AML-193 (cell line): ENCODE results near the gene NDFIP2.

Experiments
- DNase-seq, 2 experiments: peaks; one replicate each; lab custom pipeline; 2025; lab: John Stamatoyannopoulos, UW

The NDFIP2 gene

DNA sequence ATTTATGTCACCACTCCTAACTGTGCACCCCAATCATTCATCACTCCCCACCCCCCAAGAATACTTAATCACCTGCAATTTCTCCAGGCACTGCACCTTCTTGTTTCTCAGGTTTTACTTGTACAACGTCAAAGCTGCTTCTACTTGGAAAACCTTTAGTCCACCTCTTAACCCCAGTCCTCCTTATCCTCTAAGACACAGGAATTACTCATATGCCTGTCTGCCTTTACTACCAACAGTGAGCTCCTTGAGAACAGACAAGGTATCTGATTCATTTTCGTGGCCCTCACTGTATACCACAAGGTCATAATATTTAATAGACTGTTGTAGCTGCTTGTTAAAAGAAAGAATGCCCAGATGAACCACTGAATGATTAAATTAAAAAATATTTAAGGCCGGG, 21.0 kb upstream of the NDFIP2 start:
- no peak for DNase-seq

DNA sequence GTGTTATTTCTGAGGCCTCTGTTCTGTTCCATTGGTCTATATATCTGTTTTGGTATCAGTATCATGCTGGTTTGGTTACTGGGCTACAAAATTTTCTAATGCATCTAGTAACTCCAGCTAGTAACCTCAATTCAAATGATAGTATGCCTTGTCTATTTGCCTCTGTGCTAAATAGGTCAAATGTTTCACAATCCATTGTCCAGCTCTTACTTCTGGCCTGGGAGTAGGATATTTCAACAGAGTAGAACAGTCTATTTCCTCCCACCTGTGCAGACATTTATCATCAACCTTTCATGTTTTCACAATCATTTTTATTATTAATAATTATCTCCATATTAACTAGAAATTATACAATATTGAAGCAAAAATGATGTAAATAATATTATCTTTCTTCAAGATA, 18.1 kb upstream of the NDFIP2 start:
- peak in 1 of 2 experiments; percentile 7 for DNase-seq

DNA sequence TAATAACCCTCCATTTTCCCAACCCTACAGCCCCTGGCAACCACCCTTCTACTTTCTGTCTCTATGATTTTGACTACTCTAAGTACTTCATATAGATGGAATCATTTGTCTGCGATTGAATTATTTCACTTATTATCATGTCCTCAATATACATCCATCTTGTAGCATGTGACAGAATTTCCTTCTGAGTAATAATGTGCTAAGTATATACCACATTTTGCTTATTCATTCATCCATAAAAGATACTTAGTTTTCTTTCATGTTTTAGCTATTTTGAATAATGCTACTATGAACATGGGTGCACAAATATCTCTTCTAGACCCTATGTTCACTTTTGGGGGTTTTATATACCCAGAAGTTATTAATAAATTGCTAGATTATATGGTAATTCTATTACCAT, 17.4 kb upstream of the NDFIP2 start:
- DNase-seq, result no peak

DNA sequence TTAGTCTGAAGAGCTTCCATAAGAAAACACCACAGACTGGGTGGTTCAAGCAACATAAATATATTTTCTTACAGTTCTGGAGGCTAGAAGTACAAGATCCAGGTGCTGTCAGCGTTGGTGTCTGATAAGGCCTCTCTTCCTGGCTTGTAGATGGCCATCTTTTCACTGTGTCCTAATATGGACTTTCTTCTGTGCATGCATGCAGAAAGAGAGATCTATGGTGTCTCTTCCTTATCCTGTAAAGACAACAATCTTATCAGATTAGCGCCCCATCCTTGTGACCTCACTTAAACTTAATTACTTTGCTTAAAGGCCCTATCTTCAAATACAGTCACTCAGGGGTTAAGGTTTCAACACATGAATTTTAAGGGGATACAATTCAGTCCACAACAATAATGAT, 14.1 kb upstream of the NDFIP2 start:
- no peak for DNase-seq

DNA sequence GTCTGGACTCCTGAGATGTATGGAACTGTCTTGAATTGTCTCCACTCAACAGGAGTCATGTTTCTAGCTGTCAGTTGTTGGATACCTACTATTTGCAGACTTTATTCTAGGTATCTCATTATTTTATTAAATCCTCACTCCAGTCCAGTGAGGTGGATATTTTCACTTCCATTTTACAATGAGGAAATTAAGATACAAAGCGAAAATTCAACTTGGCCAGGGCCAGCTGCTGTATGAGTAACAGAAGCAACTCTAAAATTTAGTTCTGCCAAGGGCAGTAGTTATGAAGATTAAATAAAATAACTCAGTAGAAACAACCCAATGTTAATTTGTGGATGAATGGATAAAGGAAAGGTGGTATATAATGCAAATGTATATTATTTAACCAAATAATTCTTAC, 12.6 kb upstream of the NDFIP2 start:
- no peak for DNase-seq

DNA sequence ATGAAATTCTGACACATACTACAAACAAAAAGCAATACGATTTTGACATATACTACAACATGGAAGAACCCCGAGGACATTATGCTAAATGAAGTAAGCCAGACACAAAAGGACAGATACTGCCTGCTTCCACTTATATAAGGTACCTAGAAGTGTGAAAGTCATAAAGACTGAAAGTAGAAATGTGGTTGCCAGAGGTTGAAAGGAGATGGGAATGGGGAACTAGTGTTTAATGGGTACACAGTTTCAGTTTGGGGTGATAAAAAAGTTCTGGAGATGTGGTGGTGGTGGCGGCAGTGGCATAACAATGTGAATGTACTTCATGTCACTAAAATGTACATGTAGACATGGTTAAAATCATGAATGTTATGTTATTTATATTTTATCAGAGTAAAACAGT, 12.1 kb upstream of the NDFIP2 start:
- DNase-seq, result no peak

DNA sequence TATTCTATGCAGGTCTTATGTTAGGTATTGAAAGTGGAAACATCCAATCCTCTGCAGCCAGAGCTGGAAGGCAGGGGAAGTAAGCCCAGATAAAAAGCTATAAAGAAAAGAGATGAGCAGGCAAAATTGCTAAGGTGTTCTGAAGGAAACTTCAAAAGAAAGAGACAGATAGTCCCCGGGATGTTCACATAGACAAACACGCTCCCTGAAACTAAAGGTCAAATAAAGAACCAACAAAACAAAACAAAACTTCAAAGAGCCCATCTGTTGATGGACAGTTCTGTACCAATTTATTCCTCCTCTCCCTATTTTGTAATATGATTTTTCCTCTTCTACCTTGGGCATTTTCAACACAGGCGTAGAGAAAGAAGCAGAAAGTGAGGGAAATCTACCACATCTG, 11.3 kb upstream of the NDFIP2 start:
- DNase-seq, result no peak

DNA sequence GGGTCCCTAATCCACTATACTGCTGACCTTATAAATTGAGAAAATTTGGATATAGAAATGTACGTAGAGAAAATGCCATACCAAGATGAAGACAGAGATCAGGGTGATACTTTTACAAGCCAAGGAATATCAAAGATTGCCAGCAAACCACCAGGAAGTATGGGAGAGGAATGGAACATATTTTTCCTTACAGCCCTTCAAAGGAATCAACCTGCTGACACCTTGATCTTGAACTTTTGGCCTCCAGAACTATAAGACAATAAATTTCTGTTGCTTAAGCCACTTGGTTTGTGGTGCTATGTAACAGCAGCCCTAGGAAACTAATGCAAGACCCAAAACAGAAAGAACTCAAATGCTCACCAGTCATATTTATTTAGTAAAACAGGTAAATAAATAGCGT, 10.3 kb upstream of the NDFIP2 start:
- no peak for DNase-seq

DNA sequence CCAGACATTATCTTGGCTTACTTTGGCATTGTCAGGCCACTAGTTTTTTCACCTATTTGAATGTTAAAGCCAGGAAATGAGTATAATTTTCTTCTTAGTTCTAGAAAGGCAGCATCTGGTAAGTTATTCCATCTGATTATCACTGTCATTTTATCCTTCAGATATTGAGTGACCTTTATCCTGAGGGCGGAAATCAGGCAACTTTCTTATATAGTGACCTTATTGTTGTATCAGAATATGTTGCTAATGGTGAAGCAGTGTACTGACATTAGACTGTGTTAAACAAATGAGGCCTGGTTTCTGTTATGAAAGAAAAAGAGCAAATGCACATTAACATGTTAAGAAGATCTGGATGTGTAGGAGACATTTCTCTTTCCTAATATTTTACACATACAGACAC, 5.4 kb upstream of the NDFIP2 start:
- DNase-seq, result no peak

DNA sequence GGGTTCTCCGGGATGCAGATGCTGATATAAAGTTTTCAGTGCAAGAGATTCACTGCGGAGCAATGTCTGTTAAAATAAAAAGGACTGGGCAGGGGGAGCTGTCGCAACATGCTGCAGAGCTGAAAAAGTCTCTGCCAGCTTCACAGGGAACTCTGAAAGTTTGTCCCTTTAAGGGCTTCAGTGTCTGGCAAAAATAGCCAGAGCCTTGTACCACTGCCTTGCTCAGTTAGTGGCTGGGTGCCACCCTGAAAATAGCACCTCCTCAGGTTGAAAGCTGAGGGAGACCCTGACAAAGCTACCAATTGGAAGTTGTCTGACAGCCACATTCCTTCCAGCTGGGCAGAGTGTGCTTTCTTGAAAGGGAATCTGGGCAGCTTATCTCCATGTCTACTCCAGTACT, 3.0 kb upstream of the NDFIP2 start:
- no peak for DNase-seq

DNA sequence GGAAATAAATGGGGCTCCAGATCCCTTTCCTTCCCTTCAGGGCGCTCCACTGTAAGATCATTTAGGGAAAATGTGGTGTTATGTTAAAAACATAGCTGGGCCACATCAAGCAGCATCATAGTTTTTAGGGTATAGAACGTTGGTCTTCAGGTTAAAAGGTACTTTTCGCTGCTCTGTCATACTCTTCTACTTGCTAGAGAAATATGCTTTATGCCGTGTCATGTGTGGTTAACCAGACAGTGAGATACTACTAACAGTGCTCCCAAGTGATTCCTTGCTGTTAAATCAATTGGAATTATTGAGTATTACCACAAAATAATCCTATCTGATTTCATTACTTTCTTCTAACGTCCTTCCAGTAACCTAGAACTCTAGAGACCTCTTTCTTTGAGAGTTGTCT, 1.1 kb upstream of the NDFIP2 start:
- DNase-seq, result no peak

DNA sequence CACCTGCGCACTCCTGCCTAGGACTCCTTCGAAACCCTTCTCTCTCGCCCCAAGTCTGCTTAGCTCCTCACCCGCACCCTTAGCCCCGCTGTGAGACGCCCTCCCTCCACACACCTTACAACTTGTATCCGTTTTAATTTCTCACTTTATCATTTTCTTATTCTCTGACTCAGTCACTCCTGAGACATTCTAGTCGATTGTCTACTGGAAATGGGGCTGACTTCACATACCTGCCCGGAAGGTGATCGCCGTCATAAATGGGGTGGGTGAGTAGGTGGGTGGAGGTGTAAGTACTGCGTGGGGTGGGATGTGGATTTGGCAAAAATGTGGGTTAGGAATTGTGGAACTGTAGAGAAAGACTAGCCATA, 714 bp downstream of the NDFIP2 start:
- DNase-seq, result no peak

DNA sequence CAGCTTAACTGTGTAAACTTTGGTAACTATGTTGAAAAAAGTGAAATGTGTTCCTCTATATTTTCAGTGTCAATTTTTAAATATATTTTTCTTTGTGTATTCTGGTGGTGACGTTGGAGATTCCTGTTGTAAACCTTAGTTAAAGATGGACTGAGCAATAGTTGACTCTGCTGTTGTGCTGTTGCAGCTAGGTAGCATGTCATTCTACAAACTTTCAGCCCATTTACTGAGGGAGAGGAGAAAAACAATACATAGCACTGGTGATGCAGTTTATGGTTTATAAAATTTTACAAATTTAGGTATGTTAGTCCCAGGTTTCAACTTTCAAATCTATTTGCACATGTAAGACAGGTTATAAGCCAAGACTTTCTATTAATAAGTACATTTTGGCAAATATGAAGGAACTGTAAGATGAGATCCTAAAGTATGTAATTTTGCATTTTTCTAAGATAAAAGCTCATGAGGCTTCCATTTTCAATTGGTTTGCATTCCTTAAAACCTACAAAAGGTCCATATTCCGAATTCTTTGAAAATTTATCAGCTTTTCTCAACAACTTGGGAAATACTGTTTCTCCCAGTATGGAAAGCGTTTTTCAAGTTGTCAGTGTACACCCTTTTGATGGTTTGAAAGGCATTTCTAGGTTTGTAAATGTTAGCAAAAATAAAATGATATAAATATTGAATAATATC, 1.5 kb downstream of the NDFIP2 start:
- no peak for DNase-seq

DNA sequence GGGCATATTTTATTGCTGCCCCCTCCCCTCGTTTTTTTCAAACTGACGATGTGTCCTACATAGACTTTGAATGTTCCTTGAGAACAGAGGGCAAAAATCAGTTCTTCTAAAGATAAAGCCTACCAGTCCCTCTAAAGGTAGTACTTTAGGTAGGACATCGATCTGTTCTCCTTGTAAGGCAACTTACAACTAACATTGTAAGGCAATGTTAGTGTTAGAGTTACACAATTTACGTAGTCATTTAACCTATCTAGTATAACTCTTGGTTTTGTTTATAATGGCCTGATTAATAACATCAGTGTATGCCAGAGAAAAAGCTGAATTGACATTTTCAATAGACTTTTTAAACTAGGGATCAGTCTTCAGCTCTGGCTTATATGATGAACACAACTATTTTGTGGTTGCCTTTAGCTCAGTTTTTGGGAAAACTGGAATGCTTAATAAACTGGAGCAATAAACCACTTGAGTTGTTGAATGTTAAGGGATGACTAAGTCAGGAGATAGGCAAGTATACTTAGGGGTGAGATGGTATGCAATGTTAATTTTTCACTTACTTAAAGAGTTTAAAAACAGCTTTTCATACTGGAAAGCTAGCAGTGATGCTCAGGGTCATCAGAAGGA, 2.2 kb downstream of the NDFIP2 start:
- no peak for DNase-seq

DNA sequence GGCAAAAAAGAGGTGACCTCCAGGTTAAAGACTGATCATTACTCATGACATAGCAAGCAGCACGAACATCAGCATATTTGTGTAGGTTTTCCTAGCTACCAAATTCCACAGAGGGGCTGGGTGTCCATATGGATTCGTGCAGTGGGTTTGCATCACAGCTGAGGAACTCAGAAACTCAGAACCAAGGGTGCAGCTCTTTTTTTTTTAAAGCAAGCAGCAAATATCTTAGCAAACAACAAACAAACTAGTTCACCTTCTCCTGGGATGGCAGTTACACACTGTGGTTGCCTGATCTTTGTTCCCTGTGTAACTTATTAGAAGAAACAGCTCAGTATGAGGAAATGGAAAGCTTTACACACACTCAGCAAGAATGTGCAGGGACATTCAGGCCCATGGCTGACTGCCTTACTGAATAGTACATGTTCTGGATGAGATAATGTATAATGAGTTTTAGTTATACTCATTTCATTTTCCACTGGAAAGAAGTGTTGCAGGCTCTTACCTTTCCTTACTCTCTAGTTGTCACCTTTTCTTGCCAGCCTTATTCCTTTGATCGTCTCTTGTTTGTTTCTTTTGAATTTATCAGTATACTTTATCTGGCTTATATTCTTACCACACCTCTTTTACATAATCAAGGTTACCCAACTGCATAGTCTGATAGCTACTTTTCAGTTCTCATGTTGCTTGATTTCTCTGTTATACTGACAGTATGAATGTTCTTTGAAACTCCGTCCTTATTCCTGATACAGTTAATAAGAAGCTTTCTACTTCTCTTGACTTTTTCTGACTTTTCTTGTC, 4.3 kb downstream of the NDFIP2 start:
- DNase-seq, result peak in 1 of 2 experiments; percentile 23

DNA sequence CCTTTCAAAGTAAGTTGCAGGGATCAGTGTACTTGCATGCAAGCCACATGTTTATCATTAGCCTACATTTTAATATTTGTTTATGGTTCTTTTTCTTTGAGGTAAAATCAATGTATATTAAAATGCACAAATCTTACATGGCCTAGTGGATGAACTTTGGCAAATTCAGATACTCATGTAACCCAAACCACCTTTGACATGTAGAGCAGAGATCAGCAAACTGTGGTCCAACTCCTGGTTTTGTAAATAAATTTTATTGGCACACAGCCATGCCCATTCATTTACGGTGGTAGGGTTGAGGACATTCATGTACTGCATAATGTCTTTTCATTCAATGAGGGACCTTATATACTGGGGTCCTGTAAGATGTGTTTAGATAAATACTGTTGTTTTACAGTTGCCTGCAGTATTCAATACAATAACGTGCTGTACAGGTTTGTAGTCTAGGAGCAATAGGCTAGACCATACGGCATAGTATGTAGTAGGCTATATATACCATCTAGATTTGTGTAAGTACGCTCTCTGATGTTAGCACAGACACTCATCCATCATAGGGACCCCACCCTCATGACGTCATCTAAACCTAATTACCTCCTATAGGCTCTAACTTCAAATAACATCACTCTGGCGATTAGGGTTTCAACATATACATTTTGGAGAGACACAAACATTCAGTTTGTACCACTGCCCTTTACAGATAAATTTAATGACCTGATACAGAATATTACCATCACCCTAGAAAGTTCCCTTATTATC, 5.7 kb downstream of the NDFIP2 start:
- no peak for DNase-seq

DNA sequence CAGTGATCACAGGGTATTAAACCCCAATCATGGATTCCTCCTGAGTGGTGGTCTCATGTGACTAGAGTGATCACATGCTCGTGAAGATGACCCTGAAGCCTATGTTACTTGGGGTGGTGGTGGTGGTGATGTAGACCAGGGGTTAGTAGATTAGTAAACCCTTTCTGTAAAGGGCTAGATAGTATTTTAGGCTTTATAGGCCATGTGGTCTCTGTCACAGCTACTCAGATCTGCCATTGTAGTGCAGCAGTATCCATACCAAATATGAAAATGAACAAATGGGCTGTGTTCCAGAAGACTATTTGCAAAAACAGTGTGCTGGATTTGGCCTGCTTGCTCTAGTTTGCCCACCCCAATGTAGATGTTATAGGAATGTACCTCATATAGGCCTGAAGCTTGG, 9.4 kb downstream of the NDFIP2 start:
- no peak for DNase-seq

DNA sequence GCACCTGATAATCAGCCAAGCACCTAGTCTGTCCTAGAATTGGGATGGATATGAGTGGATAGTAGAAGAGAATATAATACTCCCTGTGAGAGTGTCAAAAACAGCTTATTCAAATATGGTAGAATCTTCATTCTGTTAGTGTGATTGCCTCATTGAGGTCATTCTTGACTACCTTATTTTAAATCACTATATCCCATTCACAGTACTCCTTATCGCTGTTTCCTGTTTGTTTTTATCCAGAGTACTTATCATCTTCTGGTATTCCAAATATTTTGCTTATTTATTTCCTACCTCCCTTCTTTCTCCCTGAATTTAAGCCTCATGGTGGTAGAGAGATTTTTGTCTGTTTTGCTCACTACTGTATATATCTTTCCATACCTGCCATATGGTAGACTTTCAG, 9.9 kb downstream of the NDFIP2 start:
- no peak for DNase-seq

DNA sequence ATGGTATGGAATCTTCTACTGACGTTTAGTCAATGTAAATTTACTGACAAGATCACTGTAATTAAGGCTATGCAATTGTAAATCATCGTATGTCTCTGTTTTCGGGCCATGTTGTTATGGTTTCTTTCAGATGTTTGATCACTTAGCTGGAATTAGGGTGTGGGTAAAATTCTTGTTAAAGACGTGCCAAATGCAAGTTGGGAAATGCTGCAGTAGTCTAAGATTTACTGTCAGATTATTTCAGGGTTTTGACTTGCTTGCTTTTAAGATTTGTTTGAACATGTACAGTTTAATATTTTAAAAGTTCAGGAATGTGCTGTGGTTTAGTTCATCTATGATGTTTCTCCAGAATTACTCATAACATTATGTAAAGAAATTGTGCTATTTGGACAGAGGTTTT, 10.8 kb downstream of the NDFIP2 start:
- no peak for DNase-seq

DNA sequence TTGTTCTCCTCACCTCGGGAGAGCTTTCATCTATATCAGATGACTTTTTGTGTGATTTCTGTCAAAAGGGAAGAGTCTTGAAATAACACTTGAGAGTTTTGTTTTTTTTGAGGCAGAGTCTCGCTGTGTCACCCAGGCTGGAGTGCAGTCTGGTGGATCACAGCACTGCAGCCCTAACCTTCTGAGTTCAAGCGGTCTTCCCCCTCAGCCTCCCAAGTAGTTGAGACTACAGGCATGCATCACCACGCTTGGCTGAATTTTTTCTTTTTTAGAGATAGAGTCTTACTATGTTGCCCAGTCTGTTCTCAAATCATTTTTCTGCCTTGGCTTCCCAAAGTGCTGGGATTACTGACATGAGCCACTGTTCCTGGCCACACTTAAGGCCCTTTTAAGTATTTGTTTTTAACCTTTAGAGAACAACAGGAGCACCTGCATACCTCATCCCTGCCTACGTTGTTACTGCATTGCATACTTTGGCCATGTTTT, 11.4 kb downstream of the NDFIP2 start:
- DNase-seq, result no peak

DNA sequence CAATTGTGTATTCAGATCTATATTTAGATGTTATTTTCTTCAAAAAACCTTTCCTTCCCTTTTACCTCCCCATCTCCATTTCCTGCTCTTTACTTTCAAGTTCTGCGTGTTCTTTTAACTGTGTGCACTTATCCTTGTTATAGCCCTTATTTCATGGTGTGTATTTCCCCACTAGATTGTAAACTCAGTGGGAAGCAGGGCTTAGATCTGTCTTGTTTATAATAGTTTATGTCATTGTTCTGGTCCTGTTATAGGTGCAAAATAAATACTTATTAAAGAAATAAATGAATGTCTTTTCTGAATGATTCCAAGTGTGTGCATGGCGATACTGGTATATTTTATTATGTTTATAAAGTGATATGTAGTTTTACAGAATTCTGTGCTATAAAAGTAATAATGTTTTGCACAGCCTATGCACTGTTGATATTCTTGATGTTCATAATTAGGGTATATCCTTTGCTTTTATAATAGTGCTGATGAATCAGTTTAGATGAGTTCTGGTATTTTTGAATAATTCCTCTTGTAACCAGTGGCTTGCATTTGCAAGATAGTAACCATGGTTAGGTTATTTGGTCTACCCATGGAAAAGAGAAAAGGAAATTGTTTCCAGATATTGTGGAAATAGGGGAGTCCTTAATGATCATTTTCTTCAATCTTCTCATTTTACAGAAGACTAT, 12.1 kb downstream of the NDFIP2 start:
- no peak for DNase-seq

DNA sequence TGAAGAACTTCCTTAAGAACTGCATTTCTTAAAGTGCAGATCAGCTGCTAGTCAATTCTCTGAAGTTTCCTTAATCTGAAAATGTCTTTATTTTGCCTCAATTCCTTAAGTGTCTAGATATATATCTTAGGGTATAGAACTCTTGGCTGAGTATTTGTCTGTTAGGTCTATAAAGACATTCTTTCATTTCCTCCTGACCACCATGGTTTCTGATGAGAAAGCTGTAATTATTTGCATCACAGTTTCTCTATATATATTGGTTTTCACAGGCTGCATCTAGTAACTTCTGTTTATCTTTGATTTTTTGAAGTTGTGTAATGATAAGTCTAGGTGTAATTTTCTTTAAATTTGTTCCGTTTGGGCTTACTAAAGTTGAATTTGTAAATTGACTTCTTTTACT, 15.2 kb downstream of the NDFIP2 start:
- no peak for DNase-seq
